WTC11 (cell line): ENCODE data around the gene VPS8. TPM values are rescaled to one million over a fixed set of nuclear protein-coding genes. Genes with fewer than 3 reads are reported as not detected.
"Not testable (repeated sequence)": the region's sequence is repeated elsewhere in the genome, so short reads cannot be mapped to it uniquely, and the experiment has no call there.

Experiments used
- ATAC-seq: fragments of 200-7000 bp; cut with Tn5 transposase; 2 replicates; pipeline ENCODE4 v1.10.0; 2021; ENCODE audit warnings: mild to moderate bottlenecking, moderate library complexity
- CTCF ChIA-PET: fragments of 300-600 bp; sonication (Branson Sonifier 250); formaldehyde crosslinking; loops from one replicate; lab custom pipeline; 2021; ENCODE audit warnings: antibody characterized with exemption; lab: Charles Lee
- POLR2A ChIA-PET: fragments of 350-600 bp; sonication (Branson Sonifier 250); formaldehyde crosslinking; loops from one replicate; lab custom pipeline; 2021; ENCODE audit warnings: antibody characterized with exemption; lab: Charles Lee
- DNase-seq: peaks from one replicate; pipeline ENCODE4 v3.0.0; 2021; ENCODE audit warnings: low spot score
- H3K27ac Mint-ChIP-seq: 2 replicates; pipeline ENCODE4 v1.8.0; 2021; ENCODE audit warnings: mixed read lengths
- H3K27me3 Mint-ChIP-seq: 2 replicates; pipeline ENCODE4 v1.8.0; 2021; ENCODE audit warnings: low read depth, mild to moderate bottlenecking, moderate library complexity, mixed read lengths
- H3K36me3 Mint-ChIP-seq: 2 replicates; pipeline ENCODE4 v1.8.0; 2021; ENCODE audit warnings: mixed read lengths
- H3K4me1 Mint-ChIP-seq: 2 replicates; pipeline ENCODE4 v1.8.0; 2022; ENCODE audit warnings: mixed read lengths
- H3K4me3 Mint-ChIP-seq: 2 replicates; pipeline ENCODE4 v1.8.0; 2021; ENCODE audit warnings: mild to moderate bottlenecking, moderate library complexity, mixed read lengths
- H3K9me3 Mint-ChIP-seq: 2 replicates; pipeline ENCODE4 v1.8.0; 2021; ENCODE audit warnings: mixed read lengths
- AFF4 ChIP-seq: sonication (generic); formaldehyde crosslinking; IDR thresholded peaks from 2 replicates; pipeline ENCODE4 v1.8.1; 2023; ENCODE audit warnings: mild to moderate bottlenecking, missing genetic modification reagents, borderline replicate concordance
- CREM ChIP-seq: sonication (generic); formaldehyde crosslinking; IDR thresholded peaks from 2 replicates; pipeline ENCODE4 v1.8.1; 2022; ENCODE audit warnings: mild to moderate bottlenecking, missing genetic modification reagents, moderate library complexity
- FOXP4 ChIP-seq: sonication (generic); formaldehyde crosslinking; IDR thresholded peaks from 2 replicates; pipeline ENCODE4 v1.8.0; 2022; ENCODE audit warnings: mild to moderate bottlenecking, missing genetic modification reagents
- KAT7 ChIP-seq: sonication (generic); formaldehyde crosslinking; IDR thresholded peaks from 2 replicates; pipeline ENCODE4 v1.8.1; 2023; ENCODE audit warnings: missing genetic modification reagents, mild to moderate bottlenecking, borderline replicate concordance
- SOX15 ChIP-seq: fragments of 250-450 bp; sonication (Bioruptor Pico); IDR thresholded peaks from 2 replicates; pipeline ENCODE4 v1.9.0; 2021; ENCODE audit warnings: mild to moderate bottlenecking
- USF2 ChIP-seq: sonication (generic); formaldehyde crosslinking; IDR thresholded peaks from 2 replicates; pipeline ENCODE4 v1.8.1; 2023; ENCODE audit warnings: mild to moderate bottlenecking, missing genetic modification reagents, moderate library complexity
- total RNA-seq: library from RNA; stranded (reverse); gene quantifications from 3 replicates; pipeline ENCODE4 v1.2.3, GENCODE V29; 2021
- TF ChIP-seq, protein P1 (sequence below): fragments of 250-450 bp; sonication (Bioruptor Pico); IDR thresholded peaks from 2 replicates; pipeline ENCODE4 v1.9.0; 2021; ENCODE audit warnings: mild to moderate bottlenecking, borderline replicate concordance
- TF ChIP-seq, protein P2 (sequence below): sonication (generic); formaldehyde crosslinking; conservative IDR thresholded peaks from 2 replicates; pipeline ENCODE4 v1.8.1; 2023; ENCODE audit warnings: mild to moderate bottlenecking, low read depth, missing genetic modification reagents, moderate library complexity
- TF ChIP-seq, protein P3 (sequence below): fragments of 250-450 bp; sonication (Bioruptor Pico); IDR thresholded peaks from 2 replicates; pipeline ENCODE4 v1.9.0; 2021; ENCODE audit warnings: mild to moderate bottlenecking

Gene VPS8
- total RNA-seq, 1 experiment from 2014 or later = 44.9 TPM

- 0 out of 2 replicates have a peak, but pooled peaks cover 3% of the 10 kb centered on the region for H3K4me1 Mint-ChIP-seq
- no peak overlapping the region for H3K4me3 Mint-ChIP-seq
- H3K9me3 Mint-ChIP-seq = peaks cover 69% of the 10 kb centered on the region
- no peak for ATAC-seq
- H3K36me3 Mint-ChIP-seq = peaks cover 75% of the 10 kb centered on the region
- no peak overlapping the region for H3K27ac Mint-ChIP-seq
- TF ChIP-seq AFF4 (CRISPR knock-in tag) (no peak), FOXP4 (no peak), CREM (CRISPR knock-in tag) (no peak), USF2 (no peak), KAT7 (CRISPR knock-in tag) (no peak), SOX15 (no peak)
- TF ChIP-seq, protein P1, sequence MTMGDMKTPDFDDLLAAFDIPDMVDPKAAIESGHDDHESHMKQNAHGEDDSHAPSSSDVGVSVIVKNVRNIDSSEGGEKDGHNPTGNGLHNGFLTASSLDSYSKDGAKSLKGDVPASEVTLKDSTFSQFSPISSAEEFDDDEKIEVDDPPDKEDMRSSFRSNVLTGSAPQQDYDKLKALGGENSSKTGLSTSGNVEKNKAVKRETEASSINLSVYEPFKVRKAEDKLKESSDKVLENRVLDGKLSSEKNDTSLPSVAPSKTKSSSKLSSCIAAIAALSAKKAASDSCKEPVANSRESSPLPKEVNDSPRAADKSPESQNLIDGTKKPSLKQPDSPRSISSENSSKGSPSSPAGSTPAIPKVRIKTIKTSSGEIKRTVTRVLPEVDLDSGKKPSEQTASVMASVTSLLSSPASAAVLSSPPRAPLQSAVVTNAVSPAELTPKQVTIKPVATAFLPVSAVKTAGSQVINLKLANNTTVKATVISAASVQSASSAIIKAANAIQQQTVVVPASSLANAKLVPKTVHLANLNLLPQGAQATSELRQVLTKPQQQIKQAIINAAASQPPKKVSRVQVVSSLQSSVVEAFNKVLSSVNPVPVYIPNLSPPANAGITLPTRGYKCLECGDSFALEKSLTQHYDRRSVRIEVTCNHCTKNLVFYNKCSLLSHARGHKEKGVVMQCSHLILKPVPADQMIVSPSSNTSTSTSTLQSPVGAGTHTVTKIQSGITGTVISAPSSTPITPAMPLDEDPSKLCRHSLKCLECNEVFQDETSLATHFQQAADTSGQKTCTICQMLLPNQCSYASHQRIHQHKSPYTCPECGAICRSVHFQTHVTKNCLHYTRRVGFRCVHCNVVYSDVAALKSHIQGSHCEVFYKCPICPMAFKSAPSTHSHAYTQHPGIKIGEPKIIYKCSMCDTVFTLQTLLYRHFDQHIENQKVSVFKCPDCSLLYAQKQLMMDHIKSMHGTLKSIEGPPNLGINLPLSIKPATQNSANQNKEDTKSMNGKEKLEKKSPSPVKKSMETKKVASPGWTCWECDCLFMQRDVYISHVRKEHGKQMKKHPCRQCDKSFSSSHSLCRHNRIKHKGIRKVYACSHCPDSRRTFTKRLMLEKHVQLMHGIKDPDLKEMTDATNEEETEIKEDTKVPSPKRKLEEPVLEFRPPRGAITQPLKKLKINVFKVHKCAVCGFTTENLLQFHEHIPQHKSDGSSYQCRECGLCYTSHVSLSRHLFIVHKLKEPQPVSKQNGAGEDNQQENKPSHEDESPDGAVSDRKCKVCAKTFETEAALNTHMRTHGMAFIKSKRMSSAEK (CRISPR knock-in tag) = no peak
- TF ChIP-seq, protein P2, sequence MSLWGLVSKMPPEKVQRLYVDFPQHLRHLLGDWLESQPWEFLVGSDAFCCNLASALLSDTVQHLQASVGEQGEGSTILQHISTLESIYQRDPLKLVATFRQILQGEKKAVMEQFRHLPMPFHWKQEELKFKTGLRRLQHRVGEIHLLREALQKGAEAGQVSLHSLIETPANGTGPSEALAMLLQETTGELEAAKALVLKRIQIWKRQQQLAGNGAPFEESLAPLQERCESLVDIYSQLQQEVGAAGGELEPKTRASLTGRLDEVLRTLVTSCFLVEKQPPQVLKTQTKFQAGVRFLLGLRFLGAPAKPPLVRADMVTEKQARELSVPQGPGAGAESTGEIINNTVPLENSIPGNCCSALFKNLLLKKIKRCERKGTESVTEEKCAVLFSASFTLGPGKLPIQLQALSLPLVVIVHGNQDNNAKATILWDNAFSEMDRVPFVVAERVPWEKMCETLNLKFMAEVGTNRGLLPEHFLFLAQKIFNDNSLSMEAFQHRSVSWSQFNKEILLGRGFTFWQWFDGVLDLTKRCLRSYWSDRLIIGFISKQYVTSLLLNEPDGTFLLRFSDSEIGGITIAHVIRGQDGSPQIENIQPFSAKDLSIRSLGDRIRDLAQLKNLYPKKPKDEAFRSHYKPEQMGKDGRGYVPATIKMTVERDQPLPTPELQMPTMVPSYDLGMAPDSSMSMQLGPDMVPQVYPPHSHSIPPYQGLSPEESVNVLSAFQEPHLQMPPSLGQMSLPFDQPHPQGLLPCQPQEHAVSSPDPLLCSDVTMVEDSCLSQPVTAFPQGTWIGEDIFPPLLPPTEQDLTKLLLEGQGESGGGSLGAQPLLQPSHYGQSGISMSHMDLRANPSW (CRISPR knock-in tag) = no peak
- TF ChIP-seq, protein P3, sequence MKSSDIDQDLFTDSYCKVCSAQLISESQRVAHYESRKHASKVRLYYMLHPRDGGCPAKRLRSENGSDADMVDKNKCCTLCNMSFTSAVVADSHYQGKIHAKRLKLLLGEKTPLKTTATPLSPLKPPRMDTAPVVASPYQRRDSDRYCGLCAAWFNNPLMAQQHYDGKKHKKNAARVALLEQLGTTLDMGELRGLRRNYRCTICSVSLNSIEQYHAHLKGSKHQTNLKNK = no peak
- no peak for DNase-seq
- POLR2A ChIA-PET = no interaction called here
- no peaks in the 10 kb centered on the region for H3K27me3 Mint-ChIP-seq
- CTCF ChIA-PET = no interaction called here
Measured at GRCh38 chr3:185009650-185010049, 197.7 kb downstream of the VPS8 start.

DNA sequence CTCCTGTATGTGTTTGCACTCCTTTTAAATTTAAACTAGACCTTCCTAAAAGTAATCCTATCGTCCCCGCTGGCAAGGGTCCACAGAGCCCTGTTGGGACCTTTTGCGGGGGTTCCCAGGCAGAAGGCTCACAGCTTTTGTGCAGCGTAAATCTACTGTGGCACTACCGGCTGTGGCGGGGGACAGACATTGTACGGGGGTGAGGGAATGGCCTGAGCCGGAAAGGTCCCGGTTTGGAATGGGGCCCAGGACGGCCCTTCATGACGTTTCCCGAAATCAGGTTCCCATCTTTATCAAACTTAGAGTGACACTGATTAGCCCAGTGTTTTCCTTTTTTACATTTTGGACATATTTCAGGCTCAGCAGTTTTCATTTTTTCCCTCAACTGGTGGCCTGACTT is 205.6 kb downstream of the VPS8 start:
- Mint-ChIP-seq H3K9me3 (peaks cover 41% of the 10 kb centered on the region), H3K4me1 (peaks cover 13% of the 10 kb centered on the region), H3K36me3 (peaks cover 53% of the 10 kb centered on the region), H3K27ac (peak overlapping the region; percentile 88)
- CTCF ChIA-PET, POLR2A ChIA-PET, ATAC-seq, H3K27me3 Mint-ChIP-seq, DNase-seq, H3K4me3 Mint-ChIP-seq: not testable (repeated sequence)

- DNase-seq, H3K4me3 Mint-ChIP-seq, H3K27me3 Mint-ChIP-seq, POLR2A ChIA-PET, CTCF ChIA-PET, ATAC-seq: not testable (repeated sequence)
- peaks cover 49% of the 10 kb centered on the region for H3K36me3 Mint-ChIP-seq
- peak overlapping the region; percentile 88; the same call in 1 of the 2 replicates for H3K27ac Mint-ChIP-seq
- H3K4me1 Mint-ChIP-seq = peaks cover 13% of the 10 kb centered on the region
- peaks cover 37% of the 10 kb centered on the region for H3K9me3 Mint-ChIP-seq
Measured at GRCh38 chr3:185017996-185018395, 206.0 kb downstream of the VPS8 start.
